Measurements from ENCODE around the gene FYB2.
A peak's percentile ranks its signal among the peaks of the same experiment; 100 is the strongest.

Gene FYB2

GRCh38 chr1:56824271-56824670 is 5.1 kb upstream of the FYB2 start:
- DNase-seq (ENCODE audit: low read depth, low spot score): no peak
- no peak for TF ChIP-seq ZNF274 (IDR thresholded peaks at IDR 0.05; ENCODE audit: low read depth, low read length)
- no peak for TF ChIP-seq YY1 (IDR thresholded peaks at IDR 0.05; ENCODE audit: insufficient read depth, insufficient read length)
- TF ChIP-seq SUZ12 (IDR thresholded peaks at IDR 0.05; ENCODE audit: extremely low read depth, insufficient read depth, insufficient read length): no peak

DNA sequence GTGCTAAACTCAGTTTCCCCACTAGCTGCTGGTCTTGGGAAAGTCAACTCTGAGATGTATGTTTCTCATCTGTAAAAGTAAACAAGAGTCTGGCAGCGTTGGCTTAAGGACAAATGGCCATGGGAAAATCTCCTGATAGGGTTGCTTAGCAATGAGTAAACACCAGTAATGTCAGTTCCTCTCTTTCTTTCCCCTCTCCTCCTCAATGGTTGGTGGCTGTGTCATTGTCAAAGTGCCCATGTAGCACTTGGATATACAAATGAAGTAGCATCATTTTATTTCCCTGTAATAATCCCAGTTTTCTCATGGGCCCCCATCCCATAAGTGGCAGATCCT is 2.2 kb upstream of the FYB2 start:
- no peaks in the 10 kb centered on the region for H3K36me3 ChIP-seq (ENCODE audit: insufficient read depth, insufficient read length, low read length)
- H3K9ac ChIP-seq (ENCODE audit: insufficient read length, low read depth): no peak overlapping the region
- no peaks in the 10 kb centered on the region for H3K9me3 ChIP-seq (ENCODE audit: insufficient read depth, low read length)
- no peak overlapping the region for H3K4me3 ChIP-seq (ENCODE audit: insufficient read length, low read depth)
- TF ChIP-seq SUZ12 (IDR thresholded peaks at IDR 0.05; ENCODE audit: extremely low read depth, insufficient read depth, insufficient read length) (no peak), YY1 (IDR thresholded peaks at IDR 0.05; ENCODE audit: insufficient read depth, insufficient read length) (no peak), ZNF274 (IDR thresholded peaks at IDR 0.05; ENCODE audit: low read depth, low read length) (no peak)
- DNase-seq (ENCODE audit: low read depth, low spot score): no peak
- H3K4me1 ChIP-seq (ENCODE audit: insufficient read depth, insufficient read length): peaks cover 4% of the 10 kb centered on the region
- no peaks in the 10 kb centered on the region for H3K27me3 ChIP-seq (ENCODE audit: insufficient read depth, insufficient read length)

More at GRCh38 chr1:56824271-56824670, 5.1 kb upstream of the FYB2 start:
- H3K4me1 ChIP-seq (ENCODE audit: insufficient read depth, insufficient read length): peaks cover 4% of the 10 kb centered on the region
- H3K9ac ChIP-seq (ENCODE audit: insufficient read length, low read depth): no peak overlapping the region
- no peak overlapping the region for H3K4me3 ChIP-seq (ENCODE audit: insufficient read length, low read depth)
- no peaks in the 10 kb centered on the region for H3K27me3 ChIP-seq (ENCODE audit: insufficient read depth, insufficient read length)
- no peaks in the 10 kb centered on the region for H3K36me3 ChIP-seq (ENCODE audit: insufficient read depth, insufficient read length, low read length)
- no peaks in the 10 kb centered on the region for H3K9me3 ChIP-seq (ENCODE audit: insufficient read depth, low read length)

- no peak for TF ChIP-seq SUZ12 (IDR thresholded peaks at IDR 0.05; ENCODE audit: extremely low read depth, insufficient read depth, insufficient read length)
- no peak for TF ChIP-seq YY1 (IDR thresholded peaks at IDR 0.05; ENCODE audit: insufficient read depth, insufficient read length)
- Histone ChIP-seq H3K9ac (ENCODE audit: insufficient read length, low read depth) (no peak overlapping the region), H3K9me3 (ENCODE audit: insufficient read depth, low read length) (no peaks in the 10 kb centered on the region), H3K27me3 (ENCODE audit: insufficient read depth, insufficient read length) (no peaks in the 10 kb centered on the region), H3K4me3 (ENCODE audit: insufficient read length, low read depth) (no peak overlapping the region), H3K4me1 (ENCODE audit: insufficient read depth, insufficient read length) (peaks cover 4% of the 10 kb centered on the region), H3K36me3 (ENCODE audit: insufficient read depth, insufficient read length, low read length) (no peaks in the 10 kb centered on the region)
- DNase-seq (ENCODE audit: low read depth, low spot score): peak; percentile 89
Observed at GRCh38 chr1:56820755-56821461, 1.7 kb upstream of the FYB2 start.

- Histone ChIP-seq H3K9ac (ENCODE audit: insufficient read length, low read depth) (no peak overlapping the region), H3K4me3 (ENCODE audit: insufficient read length, low read depth) (no peak overlapping the region), H3K27me3 (ENCODE audit: insufficient read depth, insufficient read length) (no peaks in the 10 kb centered on the region), H3K9me3 (ENCODE audit: insufficient read depth, low read length) (peaks cover 14% of the 10 kb centered on the region), H3K4me1 (ENCODE audit: insufficient read depth, insufficient read length) (peaks cover 4% of the 10 kb centered on the region), H3K36me3 (ENCODE audit: insufficient read depth, insufficient read length, low read length) (no peaks in the 10 kb centered on the region)
- no peak for TF ChIP-seq SUZ12 (IDR thresholded peaks at IDR 0.05; ENCODE audit: extremely low read depth, insufficient read depth, insufficient read length)
- TF ChIP-seq ZNF274 (IDR thresholded peaks at IDR 0.05; ENCODE audit: low read depth, low read length): no peak
- TF ChIP-seq YY1 (IDR thresholded peaks at IDR 0.05; ENCODE audit: insufficient read depth, insufficient read length): no peak
- no peak for DNase-seq (ENCODE audit: low read depth, low spot score)
Observed at GRCh38 chr1:56817716-56818463, 1.3 kb downstream of the FYB2 start.

DNA sequence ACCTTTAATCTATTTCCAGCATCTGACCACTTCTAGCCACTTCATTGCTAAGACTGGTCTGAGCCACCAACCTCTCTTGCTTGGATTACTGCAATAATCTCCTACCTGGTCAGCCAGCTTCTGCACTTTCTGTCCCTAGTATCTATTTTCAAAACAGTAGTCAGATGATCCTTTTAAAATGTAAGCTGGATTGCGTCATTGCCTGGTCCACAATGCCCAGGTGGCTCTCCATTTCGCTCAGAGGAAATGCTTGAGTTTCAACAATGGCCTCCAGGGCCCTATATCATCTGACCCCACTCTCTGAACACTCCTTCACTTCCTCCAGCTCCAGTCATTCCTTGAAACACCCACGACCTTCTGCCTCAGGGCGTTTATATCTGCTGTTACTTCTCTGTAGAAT is 2.3 kb downstream of the FYB2 start:
- H3K36me3 ChIP-seq (ENCODE audit: insufficient read depth, insufficient read length, low read length): no peaks in the 10 kb centered on the region
- no peak overlapping the region for H3K4me3 ChIP-seq (ENCODE audit: insufficient read length, low read depth)
- TF ChIP-seq SUZ12 (IDR thresholded peaks at IDR 0.05; ENCODE audit: extremely low read depth, insufficient read depth, insufficient read length) (no peak), YY1 (IDR thresholded peaks at IDR 0.05; ENCODE audit: insufficient read depth, insufficient read length) (no peak), ZNF274 (IDR thresholded peaks at IDR 0.05; ENCODE audit: low read depth, low read length) (no peak)
- H3K9ac ChIP-seq (ENCODE audit: insufficient read length, low read depth): no peak overlapping the region
- no peaks in the 10 kb centered on the region for H3K27me3 ChIP-seq (ENCODE audit: insufficient read depth, insufficient read length)
- peaks cover 4% of the 10 kb centered on the region for H3K4me1 ChIP-seq (ENCODE audit: insufficient read depth, insufficient read length)
- DNase-seq (ENCODE audit: low read depth, low spot score): no peak
- peaks cover 14% of the 10 kb centered on the region for H3K9me3 ChIP-seq (ENCODE audit: insufficient read depth, low read length)

DNA sequence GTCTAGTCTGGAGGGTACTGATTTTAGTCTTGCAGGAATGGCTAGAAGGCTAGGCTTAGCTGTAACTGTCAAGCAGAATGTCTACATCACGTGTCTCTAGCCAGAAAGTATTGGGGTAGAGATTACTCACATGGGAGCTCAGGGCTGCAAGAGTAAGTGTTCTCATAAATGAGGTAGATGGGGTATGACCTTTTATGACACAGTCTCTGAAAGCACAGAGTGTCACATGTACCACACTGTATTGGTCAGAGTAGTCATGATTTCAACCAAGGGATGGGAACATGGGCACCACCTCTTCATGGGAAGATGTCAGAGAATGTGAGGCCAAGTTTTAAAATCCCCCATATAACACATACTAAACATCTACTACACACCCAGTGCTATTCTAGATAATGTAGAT is 2.9 kb downstream of the FYB2 start:
- H3K36me3 ChIP-seq (ENCODE audit: insufficient read depth, insufficient read length, low read length): no peaks in the 10 kb centered on the region
- peaks cover 4% of the 10 kb centered on the region for H3K4me1 ChIP-seq (ENCODE audit: insufficient read depth, insufficient read length)
- no peak overlapping the region for H3K4me3 ChIP-seq (ENCODE audit: insufficient read length, low read depth)
- peaks cover 14% of the 10 kb centered on the region for H3K9me3 ChIP-seq (ENCODE audit: insufficient read depth, low read length)
- no peaks in the 10 kb centered on the region for H3K27me3 ChIP-seq (ENCODE audit: insufficient read depth, insufficient read length)
- H3K9ac ChIP-seq (ENCODE audit: insufficient read length, low read depth): no peak overlapping the region
- TF ChIP-seq SUZ12 (IDR thresholded peaks at IDR 0.05; ENCODE audit: extremely low read depth, insufficient read depth, insufficient read length) (no peak), YY1 (IDR thresholded peaks at IDR 0.05; ENCODE audit: insufficient read depth, insufficient read length) (no peak), ZNF274 (IDR thresholded peaks at IDR 0.05; ENCODE audit: low read depth, low read length) (no peak)
- no peak for DNase-seq (ENCODE audit: low read depth, low spot score)

GRCh38 chr1:56814205-56814604 is 5.0 kb downstream of the FYB2 start:
- H3K27me3 ChIP-seq (ENCODE audit: insufficient read depth, insufficient read length): no peaks in the 10 kb centered on the region
- no peak overlapping the region for H3K4me3 ChIP-seq (ENCODE audit: insufficient read length, low read depth)
- H3K4me1 ChIP-seq (ENCODE audit: insufficient read depth, insufficient read length): no peaks in the 10 kb centered on the region
- no peak for TF ChIP-seq SUZ12 (IDR thresholded peaks at IDR 0.05; ENCODE audit: extremely low read depth, insufficient read depth, insufficient read length)
- no peak for TF ChIP-seq YY1 (IDR thresholded peaks at IDR 0.05; ENCODE audit: insufficient read depth, insufficient read length)
- TF ChIP-seq ZNF274 (IDR thresholded peaks at IDR 0.05; ENCODE audit: low read depth, low read length): no peak
- H3K9ac ChIP-seq (ENCODE audit: insufficient read length, low read depth): no peak overlapping the region
- peaks cover 14% of the 10 kb centered on the region for H3K9me3 ChIP-seq (ENCODE audit: insufficient read depth, low read length)
- H3K36me3 ChIP-seq (ENCODE audit: insufficient read depth, insufficient read length, low read length): no peaks in the 10 kb centered on the region
- no peak for DNase-seq (ENCODE audit: low read depth, low spot score)

All from NT2/D1 (cell line).